Smooth muscle cell (in vitro differentiated cells): Measurements from ENCODE around the gene NEK7. TPM values are rescaled to one million over a fixed set of nuclear protein-coding genes. Genes with fewer than 3 reads are reported as not detected.
"Not testable (repeated sequence)": the region's sequence is repeated elsewhere in the genome, so short reads cannot be mapped to it uniquely, and the experiment has no call there.

Experiments used
- DNase-seq: peaks from one replicate; lab custom pipeline; 2025; ENCODE audit not compliant: unreplicated experiment; lab: John Stamatoyannopoulos, UW
- H2AFZ ChIP-seq: fragments of 200-600 bp; sonication (generic); 2 replicates; pipeline ENCODE4 v1.6.0; 2016; ENCODE audit warnings: antibody characterized with exemption, low read depth, mild to moderate bottlenecking
- H3F3A ChIP-seq: fragments of 200-600 bp; sonication (generic); 2 replicates; pipeline ENCODE4 v1.6.0; 2017; ENCODE audit warnings: antibody characterized with exemption, low read depth
- H3K27ac ChIP-seq: fragments of 200-600 bp; sonication (generic); 2 replicates; pipeline ENCODE4 v1.5.1; 2016; ENCODE audit warnings: low read depth, mild to moderate bottlenecking
- H3K27me3 ChIP-seq: fragments of 200-600 bp; sonication (generic); 2 replicates; pipeline ENCODE4 v1.6.1; 2016; ENCODE audit warnings: low read depth, mild to moderate bottlenecking
- H3K36me3 ChIP-seq: fragments of 200-600 bp; sonication (generic); 2 replicates; pipeline ENCODE4 v1.5.1; 2016; ENCODE audit warnings: low read depth
- H3K4me1 ChIP-seq: fragments of 200-600 bp; sonication (generic); 2 replicates; pipeline ENCODE4 v1.5.1; 2016; ENCODE audit warnings: low read depth
- H3K4me2 ChIP-seq: fragments of 200-600 bp; sonication (generic); 2 replicates; pipeline ENCODE4 v1.6.0; 2016; ENCODE audit warnings: mild to moderate bottlenecking
- H3K4me3 ChIP-seq: fragments of 200-600 bp; sonication (generic); 2 replicates; pipeline ENCODE4 v1.5.1; 2016; ENCODE audit warnings: mild to moderate bottlenecking
- H3K79me2 ChIP-seq: fragments of 200-600 bp; sonication (generic); 2 replicates; pipeline ENCODE4 v1.6.0; 2016; ENCODE audit warnings: low read depth, mild to moderate bottlenecking
- H3K9ac ChIP-seq: fragments of 200-600 bp; sonication (generic); 2 replicates; pipeline ENCODE4 v1.6.0; 2016; ENCODE audit warnings: low read depth
- H3K9me3 ChIP-seq: fragments of 200-600 bp; sonication (generic); replicated peaks from 2 replicates; pipeline ENCODE4 v1.5.1; 2016; ENCODE audit warnings: low read depth
- H4K20me1 ChIP-seq: fragments of 200-600 bp; sonication (generic); 2 replicates; pipeline ENCODE4 v1.6.0; 2016; ENCODE audit warnings: low read depth
- WGBS: methylation state at CpG from one replicate; pipeline ENCODE4 v1.1.7; 2016; ENCODE audit warnings: low lambda C conversion rate; 5-methylcytosine and 5-hydroxymethylcytosine counted together
- polyA plus RNA-seq: library from polyadenylated mRNA; unstranded; fragments of >200 nt; fragmentation: Nextera tagmentation; extraction: Ambion mirVana; gene quantifications from 2 replicates; pipeline ENCODE4 v1.2.1, GENCODE V29; 2016
- total RNA-seq: library from RNA; depleted of rRNA; stranded (reverse); fragments of >200 nt; gene quantifications from 2 replicates; pipeline ENCODE4 v1.2.3, GENCODE V29; 2014
- TF ChIP-seq, protein P1 (sequence below): fragments of 200-600 bp; sonication (generic); IDR thresholded peaks from 2 replicates; pipeline ENCODE4 v1.5.1; 2017; ENCODE audit warnings: borderline replicate concordance, mild to moderate bottlenecking, antibody characterized with exemption; ENCODE audit not compliant: insufficient read depth, poor library complexity, severe bottlenecking

NEK7 gene
- total and polyA plus RNA-seq, 2 experiments from 2014 or later: 26.1 to 141 TPM

DNA sequence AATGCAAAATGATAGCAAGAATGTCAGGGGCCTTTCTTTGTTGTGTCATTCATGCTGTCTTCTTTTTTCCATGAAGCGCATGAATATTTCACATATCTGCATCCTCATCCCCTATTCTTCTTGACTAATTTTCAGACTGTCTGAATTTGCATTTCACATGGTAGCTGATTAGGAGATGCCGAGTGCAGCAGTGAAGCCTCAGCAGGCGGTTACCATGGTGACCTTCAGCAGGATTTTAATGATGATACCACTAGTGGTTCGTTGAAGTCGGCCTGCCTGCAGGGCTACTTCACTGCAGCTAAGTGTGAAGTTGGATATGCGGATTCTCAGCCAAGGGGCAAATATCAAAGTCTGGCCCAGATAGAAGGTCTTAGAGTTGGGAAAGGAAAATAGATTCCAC lies 141.8 kb downstream of the NEK7 start:
- no peaks in the 10 kb centered on the region for H3K27me3 ChIP-seq
- no peaks in the 10 kb centered on the region for H4K20me1 ChIP-seq
- H3F3A ChIP-seq: no peaks in the 10 kb centered on the region
- TF ChIP-seq, protein P1, sequence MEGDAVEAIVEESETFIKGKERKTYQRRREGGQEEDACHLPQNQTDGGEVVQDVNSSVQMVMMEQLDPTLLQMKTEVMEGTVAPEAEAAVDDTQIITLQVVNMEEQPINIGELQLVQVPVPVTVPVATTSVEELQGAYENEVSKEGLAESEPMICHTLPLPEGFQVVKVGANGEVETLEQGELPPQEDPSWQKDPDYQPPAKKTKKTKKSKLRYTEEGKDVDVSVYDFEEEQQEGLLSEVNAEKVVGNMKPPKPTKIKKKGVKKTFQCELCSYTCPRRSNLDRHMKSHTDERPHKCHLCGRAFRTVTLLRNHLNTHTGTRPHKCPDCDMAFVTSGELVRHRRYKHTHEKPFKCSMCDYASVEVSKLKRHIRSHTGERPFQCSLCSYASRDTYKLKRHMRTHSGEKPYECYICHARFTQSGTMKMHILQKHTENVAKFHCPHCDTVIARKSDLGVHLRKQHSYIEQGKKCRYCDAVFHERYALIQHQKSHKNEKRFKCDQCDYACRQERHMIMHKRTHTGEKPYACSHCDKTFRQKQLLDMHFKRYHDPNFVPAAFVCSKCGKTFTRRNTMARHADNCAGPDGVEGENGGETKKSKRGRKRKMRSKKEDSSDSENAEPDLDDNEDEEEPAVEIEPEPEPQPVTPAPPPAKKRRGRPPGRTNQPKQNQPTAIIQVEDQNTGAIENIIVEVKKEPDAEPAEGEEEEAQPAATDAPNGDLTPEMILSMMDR: no peak
- no peak overlapping the region for H3K4me2 ChIP-seq
- peaks cover 3% of the 10 kb centered on the region for H3K79me2 ChIP-seq
- H2AFZ ChIP-seq: no peak overlapping the region
- H3K36me3 ChIP-seq: peaks cover 6% of the 10 kb centered on the region
- H3K27ac ChIP-seq: no peak overlapping the region
- DNase-seq: no peak
- H3K9me3 ChIP-seq: no peaks in the 10 kb centered on the region
- WGBS: 50% methylated on average over 6 of the region's 6 CpGs
- H3K4me1 ChIP-seq: no peaks in the 10 kb centered on the region
- H3K9ac ChIP-seq: no peak overlapping the region
- no peak overlapping the region for H3K4me3 ChIP-seq

DNA sequence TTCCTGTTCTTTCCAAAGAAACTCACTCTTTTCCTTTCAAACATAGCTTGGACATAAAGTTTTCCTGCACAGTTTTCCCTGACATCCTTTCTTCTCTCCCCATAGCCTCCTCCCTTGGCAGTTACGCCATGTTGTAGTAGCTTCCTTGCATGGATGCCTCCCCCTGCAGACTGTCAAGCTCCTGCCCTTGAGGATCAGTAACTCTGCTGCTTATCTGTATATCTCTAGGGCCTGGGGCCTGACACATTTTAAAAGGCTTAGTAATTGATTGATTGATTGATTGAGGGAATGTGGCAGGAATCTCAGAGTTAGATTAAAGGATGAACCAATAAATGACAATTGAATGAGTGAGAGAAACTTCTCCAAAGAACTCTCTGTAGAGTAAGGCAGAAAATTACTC lies 143.7 kb downstream of the NEK7 start:
- no peak for DNase-seq
- Histone ChIP-seq H3K4me1 (no peaks in the 10 kb centered on the region), H3K36me3 (peaks cover 6% of the 10 kb centered on the region), H3K27me3 (no peaks in the 10 kb centered on the region), H2AFZ (no peak overlapping the region), H3K4me2 (no peak overlapping the region), H3K4me3 (no peak overlapping the region), H3K27ac (no peak overlapping the region), H3K9me3 (no peaks in the 10 kb centered on the region), H3F3A (no peaks in the 10 kb centered on the region), H3K9ac (no peak overlapping the region), H4K20me1 (no peaks in the 10 kb centered on the region), H3K79me2 (peaks cover 3% of the 10 kb centered on the region)
- 96% methylated on average over 1 of the region's 1 CpG for WGBS
- TF ChIP-seq, protein P1: no peak

DNA sequence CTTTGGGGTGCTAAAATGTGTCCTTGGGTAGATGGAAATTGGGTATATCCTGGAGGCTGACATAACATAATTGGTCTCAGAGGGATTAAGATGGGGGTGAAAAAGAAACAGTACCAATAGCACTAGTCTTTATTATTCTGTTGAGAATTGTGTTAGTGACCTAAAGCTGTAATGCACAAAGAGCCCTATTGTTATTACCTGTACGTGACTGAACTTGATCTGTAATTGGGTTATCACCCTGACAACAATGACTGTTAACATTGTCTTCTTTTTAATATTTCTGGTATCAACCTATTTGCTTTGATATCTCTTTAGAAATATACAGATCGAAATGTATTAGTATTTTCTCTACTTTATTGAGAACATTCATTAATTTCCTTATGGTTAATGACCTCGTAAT lies 147.6 kb downstream of the NEK7 start:
- DNase-seq: no peak
- no peaks in the 10 kb centered on the region for H3F3A ChIP-seq
- H3K4me3 ChIP-seq: no peak overlapping the region
- 92% methylated on average over 3 of the region's 3 CpGs for WGBS
- H3K79me2 ChIP-seq: peaks cover 3% of the 10 kb centered on the region
- no peak overlapping the region for H2AFZ ChIP-seq
- H3K9ac ChIP-seq: no peak overlapping the region
- H3K27me3 ChIP-seq: no peaks in the 10 kb centered on the region
- H3K4me1 ChIP-seq: no peaks in the 10 kb centered on the region
- no peaks in the 10 kb centered on the region for H3K9me3 ChIP-seq
- H3K36me3 ChIP-seq: peaks cover 4% of the 10 kb centered on the region
- H4K20me1 ChIP-seq: no peaks in the 10 kb centered on the region
- H3K27ac ChIP-seq: no peak overlapping the region
- no peak overlapping the region for H3K4me2 ChIP-seq
- TF ChIP-seq, protein P1: no peak

DNA sequence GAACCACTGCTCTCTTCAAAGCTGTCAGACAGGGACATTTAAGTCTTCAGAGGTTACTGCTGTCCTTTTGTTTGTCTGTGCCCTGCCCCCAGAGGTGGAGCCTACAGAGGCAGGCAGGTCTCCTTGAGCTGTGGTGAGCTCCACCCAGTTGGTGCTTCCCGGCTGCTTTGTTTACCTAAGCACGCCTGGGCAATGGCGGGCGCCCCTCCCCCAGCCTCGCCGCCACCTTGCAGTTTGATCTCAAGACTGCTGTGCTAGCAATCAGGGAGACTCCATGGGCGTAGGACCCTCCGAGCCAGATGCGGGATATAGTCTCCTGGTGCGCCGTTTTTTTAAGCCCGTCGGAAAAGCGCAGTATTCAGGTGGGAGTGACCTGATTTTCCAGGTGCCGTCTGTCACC lies 158.0 kb downstream of the NEK7 start:
- not testable (repeated sequence) for H3K9ac ChIP-seq, H3K4me3 ChIP-seq, H3K4me1 ChIP-seq, H3K4me2 ChIP-seq, H3K27me3 ChIP-seq, H4K20me1 ChIP-seq, H3F3A ChIP-seq, H3K79me2 ChIP-seq, H3K9me3 ChIP-seq, H2AFZ ChIP-seq, DNase-seq, H3K27ac ChIP-seq, H3K36me3 ChIP-seq
- WGBS: 84% methylated on average over 15 of the region's 15 CpGs

DNA sequence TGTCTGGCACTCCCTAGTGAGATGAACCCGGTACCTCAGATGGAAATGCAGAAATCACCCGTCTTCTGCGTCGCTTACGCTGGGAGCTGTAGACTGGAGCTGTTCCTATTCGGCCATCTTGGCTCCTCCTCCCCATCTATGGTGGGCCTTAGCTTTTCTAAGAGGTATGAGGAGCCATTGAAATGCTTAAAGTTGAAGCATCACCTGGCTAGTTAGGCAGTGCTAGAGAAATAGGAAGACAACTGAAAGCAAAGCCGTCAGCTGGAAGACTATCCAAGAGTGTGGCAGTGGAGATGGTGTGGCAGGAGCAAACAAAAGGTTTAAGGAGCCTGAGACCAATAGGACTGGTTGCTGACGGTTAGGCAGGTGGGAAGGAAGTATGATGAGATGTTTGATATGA lies 158.5 kb downstream of the NEK7 start:
- not testable (repeated sequence) for H3K27ac ChIP-seq, H3K79me2 ChIP-seq, H3K4me1 ChIP-seq, H3K4me3 ChIP-seq, H4K20me1 ChIP-seq, H3K36me3 ChIP-seq, H3K9me3 ChIP-seq, H3K4me2 ChIP-seq, H3K9ac ChIP-seq, H3F3A ChIP-seq, DNase-seq, H3K27me3 ChIP-seq, H2AFZ ChIP-seq
- WGBS: 95% methylated on average over 8 of the region's 8 CpGs
